ENCODE data around the gene HNRNPA3.
A peak's percentile ranks its signal among the peaks of the same experiment; 100 is the strongest.
"Not testable (repeated sequence)": the region's sequence is repeated elsewhere in the genome, so short reads cannot be mapped to it uniquely, and the experiment has no call there.

Gene HNRNPA3

DNA sequence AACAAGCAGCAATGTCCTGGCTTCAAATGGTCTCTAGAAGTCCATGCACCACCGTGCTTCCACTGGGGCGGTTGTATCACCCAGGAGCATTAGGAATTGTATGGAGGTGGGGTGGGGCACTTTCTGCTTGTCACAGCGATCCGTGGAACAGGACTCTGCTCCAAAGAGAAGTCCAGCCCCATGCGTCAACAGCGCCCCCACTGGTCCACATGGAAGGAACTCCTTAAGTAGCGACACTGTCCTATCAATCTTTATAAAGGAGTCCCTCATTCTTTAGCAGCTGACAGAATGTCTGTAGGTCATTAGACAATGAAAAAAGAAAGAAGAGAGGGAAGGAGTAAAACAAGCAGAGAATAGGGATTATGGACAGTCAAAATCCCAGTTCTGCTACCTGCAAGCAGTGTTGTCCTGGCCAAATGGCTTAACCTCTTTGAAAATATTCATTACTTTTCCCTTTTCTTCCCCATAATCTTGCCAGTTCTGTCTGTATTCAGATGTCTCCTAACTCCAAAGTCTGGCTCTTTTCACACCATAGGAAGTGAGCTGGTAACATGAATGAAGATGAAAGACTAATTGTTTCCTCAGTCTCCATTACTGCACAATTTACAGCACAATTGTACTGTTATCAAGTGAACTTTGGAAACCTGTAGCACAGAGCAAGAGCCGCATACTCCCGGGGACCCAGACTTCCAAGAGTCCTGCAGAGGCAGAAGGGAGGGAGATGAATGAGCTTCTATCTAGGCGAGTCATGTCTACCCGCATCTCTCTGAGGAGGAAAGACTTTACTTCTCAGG, 42.0 kb downstream of the HNRNPA3 start:
- DNase-seq (ENCODE audit: low read depth in 2 of 3, low spot score in 2 of 3), result no peak

DNA sequence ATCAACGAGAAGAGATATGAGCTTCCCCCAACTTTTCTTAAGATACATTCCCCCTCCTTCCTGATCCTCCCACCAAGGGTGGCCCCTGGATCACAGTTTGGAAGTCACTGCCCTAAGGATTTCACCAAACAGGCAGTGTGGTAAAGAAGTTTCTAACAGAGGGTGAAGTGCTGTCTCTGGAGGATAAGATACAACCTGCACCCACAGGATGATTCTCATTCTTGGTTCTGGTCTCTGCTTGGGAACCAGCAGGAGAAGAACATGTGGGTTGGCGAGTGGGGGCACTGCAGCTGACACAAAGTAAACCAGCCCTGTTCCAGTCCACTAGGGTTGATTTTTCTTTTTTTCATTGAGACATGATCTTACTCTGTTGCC, 42.6 kb downstream of the HNRNPA3 start:
- DNase-seq (ENCODE audit: low read depth in 2 of 3, low spot score in 2 of 3), result no peak

DNA sequence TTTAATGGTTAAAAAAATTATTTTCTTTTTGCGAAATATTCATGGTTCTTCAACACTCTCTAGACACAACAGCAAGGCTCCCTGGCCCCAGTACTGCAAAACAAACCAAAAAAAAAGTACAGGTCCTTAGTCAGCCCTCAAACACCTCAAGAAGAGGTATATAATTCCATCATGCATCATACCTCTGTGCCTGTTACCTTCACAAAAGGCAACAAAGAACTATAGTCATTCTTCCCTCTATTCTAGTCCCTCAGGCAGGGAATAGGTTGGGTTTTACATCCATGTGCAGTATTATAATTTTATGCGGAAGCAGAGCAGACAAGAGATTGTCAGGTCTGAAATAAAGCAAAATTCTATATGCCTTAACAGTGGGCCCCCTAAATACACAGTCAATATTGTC, 43.4 kb downstream of the HNRNPA3 start:
- DNase-seq (ENCODE audit: low read depth in 2 of 3, low spot score in 2 of 3), result no peak

DNA sequence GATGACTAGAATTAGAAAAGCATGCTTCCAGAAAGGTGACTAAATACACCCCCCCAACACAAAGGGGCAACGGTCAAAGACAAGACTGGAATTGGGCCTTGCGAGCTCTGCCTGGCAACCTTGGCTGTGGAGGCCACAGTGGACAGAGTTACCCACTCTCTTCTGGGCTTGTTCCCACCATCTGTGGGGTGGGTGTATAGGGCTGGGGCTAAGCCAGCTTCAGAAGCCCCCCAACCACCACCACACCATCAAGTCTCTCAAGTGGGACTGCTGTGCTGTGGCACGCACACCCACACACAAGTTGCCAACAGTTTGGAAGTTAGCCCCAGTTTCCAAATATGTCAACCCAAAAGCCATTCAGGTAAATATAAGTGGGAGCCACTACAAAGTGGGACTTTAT, 44.1 kb downstream of the HNRNPA3 start:
- no peak for DNase-seq (ENCODE audit: low read depth in 2 of 3, low spot score in 2 of 3)

DNA sequence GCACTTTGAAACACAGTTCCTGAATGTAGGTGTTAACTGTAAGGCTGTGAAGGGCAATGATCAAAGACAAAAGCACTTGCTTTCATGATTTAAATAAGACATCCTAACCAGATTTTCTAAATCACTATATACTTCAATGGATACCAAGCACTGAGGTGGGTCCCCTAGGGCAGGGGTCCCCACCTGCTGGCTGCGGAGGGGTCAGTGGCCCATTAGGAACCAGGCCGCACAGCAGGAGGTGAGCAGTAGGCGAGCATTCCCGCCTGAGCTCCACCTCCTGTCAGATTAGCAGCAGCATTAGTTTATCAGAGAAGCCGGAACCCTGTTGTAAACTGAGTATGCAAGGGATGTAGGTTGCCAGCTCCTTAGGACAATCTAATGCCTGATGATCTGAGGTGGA, 44.9 kb downstream of the HNRNPA3 start:
- DNase-seq (ENCODE audit: low read depth in 2 of 3, low spot score in 2 of 3), result no peak

DNA sequence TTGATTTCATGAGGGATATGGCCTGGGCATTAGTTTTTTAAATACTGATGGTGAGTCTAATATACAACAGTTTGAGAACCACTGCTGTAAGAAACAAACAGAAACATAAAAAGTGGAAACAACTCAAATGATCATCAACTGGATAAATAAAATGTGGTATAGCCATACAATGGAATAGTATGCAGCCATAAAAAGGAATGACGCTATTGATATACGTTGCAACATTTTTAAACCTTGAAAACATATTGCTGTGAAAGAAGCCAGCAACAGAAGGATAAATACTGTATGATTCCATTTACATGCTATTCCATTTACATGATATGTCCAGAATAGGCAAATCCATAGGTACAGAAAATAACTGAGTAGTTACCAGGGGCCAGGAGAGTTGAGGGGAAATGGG, 45.5 kb downstream of the HNRNPA3 start:
- no peak for DNase-seq (ENCODE audit: low read depth in 2 of 3, low spot score in 2 of 3)

DNA sequence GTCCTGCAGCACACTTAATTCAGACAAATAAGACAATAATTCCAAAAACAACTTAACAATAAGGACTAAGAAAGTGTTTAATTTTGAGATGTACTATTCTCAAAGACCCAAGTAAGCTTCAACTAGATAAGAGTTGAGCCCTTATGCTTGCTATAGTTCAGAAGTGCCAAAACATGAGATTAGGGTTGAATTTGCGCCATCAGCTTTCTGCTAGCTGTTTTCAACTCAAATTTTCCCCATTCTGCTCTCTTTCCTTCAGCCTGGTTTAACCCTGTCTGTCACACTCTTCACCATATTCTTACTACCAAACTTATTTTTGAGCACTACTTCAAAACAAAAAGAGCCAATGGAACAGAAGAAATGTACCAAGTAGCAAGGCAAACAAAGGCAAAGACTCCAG, 47.8 kb downstream of the HNRNPA3 start:
- DNase-seq (ENCODE audit: low read depth in 2 of 3, low spot score in 2 of 3), result no peak

DNA sequence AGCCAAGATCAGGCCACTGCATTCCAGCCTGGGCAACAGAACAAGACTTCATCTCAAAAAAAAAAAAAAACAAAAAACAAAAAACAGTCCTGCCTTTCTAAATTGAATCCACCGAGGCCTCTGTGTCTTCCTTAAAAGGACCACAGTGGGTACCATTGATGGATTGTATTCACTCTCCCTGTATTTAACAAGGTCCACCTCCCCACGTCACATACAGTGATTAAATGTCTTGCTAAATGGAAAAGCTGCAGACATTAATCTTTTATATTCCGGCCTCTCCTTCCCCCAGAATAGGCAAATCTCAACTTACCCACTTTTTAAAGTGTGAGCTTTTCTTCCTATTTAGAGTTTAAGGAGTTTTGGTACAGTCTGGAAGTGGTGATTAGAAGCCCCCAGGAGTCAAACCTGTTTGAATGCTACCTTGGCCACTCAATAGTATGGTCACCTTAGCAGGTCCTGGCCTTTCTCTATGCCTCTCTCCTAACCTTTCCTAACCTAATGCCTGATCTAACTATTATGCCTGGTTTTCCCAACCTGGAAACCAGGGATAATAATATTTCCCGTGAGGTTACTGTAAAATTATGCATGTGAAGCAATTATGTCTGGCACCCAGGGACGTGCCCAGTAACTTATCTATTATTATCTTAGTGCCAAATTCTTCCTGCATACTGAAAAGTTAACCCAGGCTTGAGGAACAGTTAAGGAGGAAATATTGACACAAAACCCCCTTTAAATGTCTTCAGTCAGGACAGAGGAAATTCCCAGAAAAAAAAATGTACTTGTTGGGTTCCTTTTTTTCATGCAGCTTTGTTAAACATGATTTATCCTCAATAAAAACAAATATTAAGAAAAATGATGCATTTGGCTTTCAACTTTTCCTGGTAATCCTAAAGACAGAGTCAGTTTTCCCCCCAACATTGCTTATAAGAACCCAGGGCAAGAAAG, 48.8 kb downstream of the HNRNPA3 start:
- DNase-seq (ENCODE audit: low read depth in 2 of 3, low spot score in 2 of 3), result no peak

DNA sequence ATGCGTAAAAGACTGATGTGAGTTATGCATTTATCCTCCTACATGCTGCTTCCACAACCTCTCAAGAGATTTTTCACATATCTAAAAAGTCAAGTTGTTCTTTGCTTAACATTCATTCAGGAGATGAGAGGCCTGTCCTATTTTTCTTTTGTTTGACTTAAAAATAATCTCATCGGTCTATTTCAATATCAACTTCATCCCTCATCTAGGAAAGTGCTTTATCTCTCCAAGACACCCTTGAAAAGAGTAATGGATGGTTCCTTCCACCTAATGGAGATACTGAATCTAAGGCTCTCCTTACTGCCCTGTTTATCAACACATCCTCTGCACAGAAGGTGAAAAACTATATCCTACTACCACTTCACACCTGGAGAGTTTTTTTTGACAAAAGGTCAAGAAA, 49.5 kb downstream of the HNRNPA3 start:
- DNase-seq (ENCODE audit: low read depth in 2 of 3, low spot score in 2 of 3), result no peak

DNA sequence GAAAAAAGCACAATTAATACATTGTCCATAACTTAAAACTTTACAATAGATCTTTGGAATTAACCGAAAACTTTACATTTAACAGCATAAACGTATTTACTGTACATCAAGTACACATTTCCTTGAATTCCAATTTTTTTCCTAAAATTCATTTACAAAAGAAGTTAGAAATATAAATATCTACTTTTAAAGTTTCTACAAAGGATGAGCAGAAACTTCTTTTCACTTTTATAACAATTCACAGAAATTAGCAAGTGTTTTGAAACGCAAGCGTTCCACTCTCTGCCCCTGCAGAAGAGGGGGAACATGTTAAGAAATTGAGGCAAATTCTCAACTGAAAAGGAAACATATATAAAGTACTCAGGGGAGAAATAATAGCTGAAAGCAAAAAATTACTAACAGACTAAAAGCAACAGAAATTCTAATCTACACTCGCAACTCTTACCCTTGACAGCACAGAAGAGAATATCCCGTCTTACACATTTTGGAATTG, 50.4 kb downstream of the HNRNPA3 start:
- no peak for DNase-seq (ENCODE audit: low read depth in 2 of 3, low spot score in 2 of 3)

DNA sequence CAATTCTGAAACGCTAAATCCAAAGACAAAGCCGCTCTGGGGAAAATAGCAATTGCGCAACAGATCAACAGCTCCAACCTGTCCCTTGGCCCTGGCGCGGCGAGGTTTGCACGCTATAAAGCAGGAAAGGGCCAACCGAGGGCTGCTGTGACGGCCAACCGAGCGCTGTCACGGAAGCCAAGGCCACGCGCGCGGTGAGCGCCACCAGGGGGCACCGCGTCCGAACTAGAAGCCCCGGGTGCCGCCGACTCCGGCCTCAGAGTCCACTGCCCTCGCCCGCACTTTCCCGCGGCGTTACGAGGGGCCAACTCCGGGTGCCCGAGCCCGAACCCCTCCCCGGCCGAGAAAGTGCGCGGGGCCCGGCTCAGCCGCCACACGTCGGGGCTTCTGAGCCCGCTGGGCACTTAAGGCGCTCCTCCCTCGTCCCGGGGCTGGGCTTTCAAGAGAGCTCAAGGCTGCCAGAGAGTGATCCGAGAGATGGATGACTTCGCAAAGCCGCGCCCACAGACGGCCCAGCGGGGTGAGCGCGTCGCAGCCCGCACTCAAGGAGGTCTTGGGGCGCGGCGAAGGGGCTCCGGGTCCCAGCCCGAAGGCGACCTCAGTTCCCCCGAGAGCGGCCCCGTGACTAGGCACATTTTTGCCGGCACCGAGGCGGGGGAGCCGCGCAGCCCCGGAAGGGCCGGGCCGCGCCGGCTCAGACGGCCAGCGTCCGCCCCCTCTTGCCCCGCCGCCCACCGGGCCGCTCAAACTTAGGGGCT, 51.0 kb downstream of the HNRNPA3 start:
- DNase-seq (ENCODE audit: low read depth in 2 of 3, low spot score in 2 of 3), result peak; percentile 80 to 91 (median 84)

DNA sequence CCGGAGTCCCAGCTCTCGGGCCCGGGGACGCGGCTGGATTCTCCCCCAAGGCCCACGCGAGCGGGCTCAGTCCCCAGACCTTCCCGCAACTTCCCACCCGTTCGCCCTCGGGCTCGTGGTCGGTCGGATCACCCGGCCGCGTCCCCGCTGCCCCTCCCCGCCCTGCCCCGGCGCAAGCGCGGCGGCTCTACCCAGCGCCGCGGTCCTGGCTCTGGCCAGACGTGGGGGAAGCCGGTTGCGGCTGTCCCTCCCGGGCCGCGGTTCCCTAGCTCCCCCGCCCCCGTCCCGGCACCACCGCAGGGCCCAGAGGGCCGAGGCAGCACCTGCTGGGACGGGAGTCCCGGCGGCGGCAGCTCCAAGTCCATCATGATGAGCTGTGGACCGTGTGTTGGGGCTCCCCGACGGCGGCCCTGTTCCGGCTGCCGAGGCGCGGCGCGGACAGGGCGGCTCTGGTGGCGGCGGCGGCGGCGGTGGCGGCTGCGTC, 51.7 kb downstream of the HNRNPA3 start:
- peak in 1 of 3 experiments; percentile 45 for DNase-seq (ENCODE audit: low read depth in 2 of 3, low spot score in 2 of 3)

DNA sequence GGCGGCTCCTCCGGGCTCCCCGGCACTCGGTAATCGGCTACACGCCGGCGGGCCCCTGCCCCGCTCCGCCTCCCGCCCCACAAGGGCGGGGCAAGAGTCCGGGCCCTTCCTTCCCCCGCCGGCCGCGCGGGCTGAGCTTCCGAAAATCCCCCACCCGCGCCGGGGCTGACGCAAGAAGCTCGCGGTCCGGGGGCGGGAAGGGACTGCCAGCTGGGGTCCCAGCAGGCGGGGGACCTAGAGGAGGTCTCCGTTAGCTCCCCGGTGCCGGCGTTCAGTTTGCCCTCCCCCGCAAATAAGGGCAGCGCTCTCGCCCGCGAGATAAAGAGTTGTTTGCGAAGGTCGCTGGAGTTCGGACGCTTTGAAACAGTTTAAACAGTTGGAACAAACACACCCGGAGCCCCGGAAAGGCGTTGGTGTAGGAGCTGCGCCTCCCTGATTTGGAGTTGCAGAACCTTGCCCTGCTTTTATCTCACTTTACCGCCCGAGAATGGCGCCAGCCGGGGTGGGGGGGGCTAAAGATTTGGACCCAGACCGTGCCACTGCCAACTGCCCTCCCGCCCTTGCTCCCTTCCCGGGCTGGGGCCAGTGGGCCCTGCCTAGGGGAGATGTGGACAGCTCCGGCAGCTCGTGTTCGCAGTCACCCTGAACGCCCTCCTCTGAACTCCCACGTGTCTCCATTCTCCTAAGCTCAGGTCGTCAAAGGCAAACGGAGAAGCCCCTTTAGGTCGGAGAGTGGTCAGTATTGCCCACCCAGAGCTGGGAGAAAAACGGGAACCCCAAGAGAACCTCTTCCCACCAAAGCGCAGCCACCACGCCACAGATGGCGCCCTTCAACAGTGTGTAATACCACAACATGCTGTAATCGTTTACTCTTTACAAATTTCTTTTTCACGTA, 52.3 kb downstream of the HNRNPA3 start, which contains the start of gene NFE2L2:
Gene NFE2L2 (minus strand): TSS at position 35 of the 895 bp plus-strand sequence. CDS start 151 bp downstream, outside the sequence.
- DNase-seq (ENCODE audit: low read depth in 2 of 3, low spot score in 2 of 3), result peak; percentile 78 to 96 (median 94)

DNA sequence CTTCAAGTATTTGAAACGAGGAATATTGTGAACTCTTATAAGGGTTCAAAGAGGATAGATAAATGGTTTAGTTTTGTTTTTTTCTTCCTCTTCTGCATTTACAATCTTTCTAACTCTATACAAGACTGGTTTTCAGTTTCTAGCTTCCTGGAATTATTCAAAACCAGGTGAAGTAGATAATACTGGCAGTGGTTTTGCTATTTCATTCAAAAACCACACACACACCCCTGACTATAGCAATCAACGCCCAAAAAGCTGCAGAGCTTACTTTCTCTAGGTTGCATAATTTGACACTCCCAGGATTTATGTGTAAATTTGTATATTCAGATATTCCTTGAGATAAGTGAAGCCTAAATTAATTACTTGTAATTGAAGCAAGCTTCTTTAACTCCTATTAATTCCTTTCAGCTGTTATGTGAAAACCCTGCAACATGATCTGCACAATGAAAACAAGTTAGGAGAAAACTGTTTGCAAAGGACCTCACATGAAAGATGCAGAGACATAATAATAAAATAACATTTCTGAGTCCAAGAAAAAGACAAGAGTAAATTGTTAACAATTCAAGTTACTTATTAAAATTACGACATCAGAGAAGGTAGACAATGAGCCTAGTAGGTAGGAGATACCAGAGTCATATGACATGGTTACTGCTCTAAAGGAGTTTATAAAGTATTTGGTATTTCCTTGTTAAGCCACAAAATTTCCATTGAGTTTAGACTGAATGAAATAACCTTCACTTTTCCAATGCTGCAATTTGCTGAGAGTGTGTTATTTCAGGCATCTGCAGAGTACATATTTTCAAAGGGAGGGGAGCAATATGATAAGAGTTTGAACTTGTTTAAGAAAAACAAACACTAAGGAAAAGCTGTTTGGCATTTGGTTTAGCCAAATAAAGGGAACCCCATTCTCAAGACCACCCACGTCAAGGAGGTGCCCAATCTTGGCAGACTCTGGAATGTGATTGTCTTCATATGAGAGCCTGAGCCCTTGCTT, 53.5 kb downstream of the HNRNPA3 start:
- no peak for DNase-seq (ENCODE audit: low read depth in 2 of 3, low spot score in 2 of 3)

DNA sequence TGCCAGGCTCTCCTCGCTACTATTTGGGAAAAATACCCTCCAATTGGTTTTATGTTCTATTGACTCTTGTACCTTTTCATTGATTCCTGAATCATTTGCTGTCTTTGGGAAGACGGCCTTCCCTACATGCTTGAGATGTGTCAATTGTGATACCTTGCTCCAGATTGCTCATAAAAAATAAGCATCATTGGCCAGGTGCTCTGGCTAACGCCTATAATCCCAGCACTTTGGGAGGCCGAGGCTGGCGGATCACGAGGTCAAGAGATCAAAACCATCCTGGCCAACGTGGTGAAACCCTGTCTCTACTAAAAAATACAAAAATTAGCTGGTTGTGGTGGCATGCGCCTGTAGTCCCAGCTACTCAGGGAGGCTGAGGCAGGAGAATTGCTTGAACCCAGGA, 54.4 kb downstream of the HNRNPA3 start:
- not testable (repeated sequence) for DNase-seq (ENCODE audit: low read depth in 2 of 3, low spot score in 2 of 3)

DNA sequence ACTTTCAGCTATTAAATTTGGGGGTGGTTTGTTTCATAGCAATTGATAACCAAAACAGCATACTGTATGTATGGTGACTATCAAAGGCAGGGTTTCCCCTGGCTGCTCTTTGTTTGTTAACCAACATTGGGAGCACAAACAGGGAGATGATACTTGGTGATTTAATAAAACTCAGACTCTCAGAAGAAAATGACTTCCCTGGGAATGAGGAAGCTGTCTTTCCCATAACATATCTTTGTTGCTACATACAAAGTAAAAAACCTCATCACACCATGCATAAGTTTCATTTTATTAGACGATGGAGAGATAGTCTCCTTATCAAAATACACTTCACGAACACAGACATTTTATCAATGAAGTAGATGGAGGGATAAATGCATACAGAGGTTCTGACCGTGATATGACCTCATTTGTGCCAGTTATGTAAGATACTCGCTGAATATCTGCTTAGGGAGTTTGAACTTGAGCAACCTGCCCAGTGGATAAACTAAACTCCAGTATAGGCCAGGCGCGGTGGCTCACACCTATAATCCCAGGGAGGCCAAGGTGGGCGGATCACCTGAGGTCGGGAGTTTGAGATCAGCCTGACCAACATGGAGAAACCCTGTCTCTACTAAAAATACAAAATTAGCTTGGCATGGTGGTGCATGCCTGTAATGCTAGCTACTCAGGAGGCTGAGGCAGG, 55.7 kb downstream of the HNRNPA3 start:
- no peak for DNase-seq (ENCODE audit: low read depth in 2 of 3, low spot score in 2 of 3)

DNA sequence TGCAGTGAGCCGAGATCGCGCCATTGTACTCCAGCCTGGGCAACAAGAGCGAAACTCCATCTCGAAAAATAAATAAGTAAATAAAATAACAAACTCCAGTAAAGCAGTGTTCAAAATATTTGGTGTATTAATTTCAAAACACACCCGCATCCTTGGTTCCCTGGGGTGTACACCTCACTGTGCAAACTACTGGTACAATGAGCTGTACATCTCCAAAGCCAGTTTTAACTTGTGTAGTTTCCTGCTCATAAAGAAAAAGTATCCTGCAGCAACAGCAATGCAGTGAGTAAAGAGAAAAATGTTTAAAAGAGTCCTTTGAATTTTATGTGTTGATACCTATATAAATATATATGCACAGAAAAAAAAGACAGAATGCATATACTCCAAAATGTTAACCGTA, 56.3 kb downstream of the HNRNPA3 start:
- DNase-seq (ENCODE audit: low read depth in 2 of 3, low spot score in 2 of 3), result no peak

DNA sequence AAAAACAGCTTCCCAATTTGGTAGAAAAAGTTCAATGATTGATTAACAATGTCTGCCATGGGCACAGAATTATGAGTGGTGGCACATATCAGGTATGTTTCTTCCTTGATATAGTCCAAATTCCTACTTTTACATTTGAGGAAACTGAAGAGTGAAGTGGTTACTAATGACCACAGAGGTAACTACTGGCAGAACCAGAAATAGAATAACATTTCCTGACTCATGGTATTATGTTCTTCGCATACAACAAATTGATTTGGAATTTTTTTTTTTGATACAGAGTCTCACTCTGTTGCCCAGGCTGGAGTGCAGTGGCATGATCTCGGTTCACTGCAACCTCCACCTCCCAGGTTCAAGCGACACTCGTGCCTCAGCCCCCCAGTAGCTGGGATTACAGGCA, 57.9 kb downstream of the HNRNPA3 start:
- no peak for DNase-seq (ENCODE audit: low read depth in 2 of 3, low spot score in 2 of 3)
